GM12878 (cell line): Measurements from ENCODE around the gene TMEM138. TPM values are rescaled to one million over a fixed set of nuclear protein-coding genes. Genes with fewer than 3 reads are reported as not detected.

Experiments used
- ASH2L ChIP-seq: fragments of 300-600, 200-600 bp; sonication (generic); IDR thresholded peaks from 2 replicates; pipeline ENCODE4 v1.6.1; 2017; ENCODE audit warnings: low read depth, mild to moderate bottlenecking, borderline replicate concordance
- BACH1 ChIP-seq: fragments of 450-650 bp; IDR thresholded peaks from 2 replicates; pipeline ENCODE4 v1.6.1; 2017; ENCODE audit warnings: mild to moderate bottlenecking, borderline replicate concordance
- E2F4 ChIP-seq: IDR thresholded peaks from 2 replicates; pipeline ENCODE4 v1.6.1; 2012; ENCODE audit warnings: low read depth, low read length, improper control_type of control experiment
- EGR1 ChIP-seq, 2 experiments: IDR thresholded peaks; 1 replicate in 1 of 2; 2 replicates in 1 of 2; pipeline ENCODE4 v1.6.1; 2011 to 2012; ENCODE audit warnings: low read depth in 2 of 2, low read length in 2 of 2, borderline replicate concordance in 1 of 2, mild to moderate bottlenecking in 1 of 2, moderate library complexity in 1 of 2
- FOS ChIP-seq: IDR thresholded peaks from 3 replicates; pipeline ENCODE4 v1.6.1; 2011; ENCODE audit warnings: borderline replicate concordance; ENCODE audit not compliant: insufficient read length; ENCODE audit errors: extremely low read depth
- GATAD2B ChIP-seq: fragments of 450-650 bp; conservative IDR thresholded peaks from 2 replicates; pipeline ENCODE4 v1.6.1; 2017; ENCODE audit warnings: low read depth, mild to moderate bottlenecking, moderate library complexity
- HDGF ChIP-seq: fragments of 450-650 bp; IDR thresholded peaks from 2 replicates; pipeline ENCODE4 v1.6.1; 2016; ENCODE audit warnings: antibody characterized with exemption
- IRF4 ChIP-seq: IDR thresholded peaks from 2 replicates; pipeline ENCODE4 v1.6.1; 2011; ENCODE audit warnings: low read depth, low read length
- MXI1 ChIP-seq: fragments of 150-350 bp; IDR thresholded peaks from 2 replicates; pipeline ENCODE4 v1.6.1; 2011; ENCODE audit warnings: low read depth, mild to moderate bottlenecking, inconsistent platforms, low read length, improper control_type of control experiment
- NR2C1 ChIP-seq: fragments of 450-650 bp; IDR thresholded peaks from 2 replicates; pipeline ENCODE4 v1.6.1; 2017; ENCODE audit warnings: antibody characterized with exemption, mild to moderate bottlenecking, moderate library complexity
- NR2C2 ChIP-seq: IDR thresholded peaks from 2 replicates; pipeline ENCODE4 v1.6.1; 2011; ENCODE audit warnings: borderline replicate concordance, low read depth; ENCODE audit not compliant: control insufficient read depth, insufficient read length
- PML ChIP-seq: IDR thresholded peaks from 2 replicates; pipeline ENCODE4 v1.6.1; 2012; ENCODE audit warnings: low read length, inconsistent platforms
- RELB ChIP-seq: fragments of 450-650 bp; IDR thresholded peaks from 2 replicates; pipeline ENCODE4 v1.6.1; 2017; ENCODE audit warnings: low read depth, mild to moderate bottlenecking, moderate library complexity
- SIN3A ChIP-seq: IDR thresholded peaks from 2 replicates; pipeline ENCODE4 v1.6.1; 2012; ENCODE audit warnings: low read depth, low read length, improper control_type of control experiment
- SMARCA5 ChIP-seq: fragments of 450-650 bp; IDR thresholded peaks from 2 replicates; pipeline ENCODE4 v1.6.1; 2017; ENCODE audit warnings: mild to moderate bottlenecking
- SREBF1 ChIP-seq: IDR thresholded peaks from 2 replicates; pipeline ENCODE4 v1.6.1; 2012; ENCODE audit warnings: mild to moderate bottlenecking, low read length
- TCF12 ChIP-seq: IDR thresholded peaks from 2 replicates; pipeline ENCODE4 v1.6.1; 2011; ENCODE audit warnings: low read depth, mild to moderate bottlenecking, low read length
- TCF7 ChIP-seq: IDR thresholded peaks from 2 replicates; pipeline ENCODE4 v1.6.1; 2014; ENCODE audit warnings: antibody characterized with exemption, borderline replicate concordance
- YY1 ChIP-seq: IDR thresholded peaks from 2 replicates; pipeline ENCODE4 v1.6.1; 2011; ENCODE audit warnings: low read depth, mild to moderate bottlenecking, low read length
- ZNF207 ChIP-seq: fragments of 450-650 bp; IDR thresholded peaks from 2 replicates; pipeline ENCODE4 v1.6.1; 2014; ENCODE audit warnings: antibody characterized with exemption, mild to moderate bottlenecking, borderline replicate concordance
- ZNF384 ChIP-seq: IDR thresholded peaks from 2 replicates; pipeline ENCODE4 v1.6.1; 2012; ENCODE audit warnings: low read depth, mild to moderate bottlenecking, low read length, improper control_type of control experiment, borderline replicate concordance
- polyA plus RNA-seq, 11 experiments: library from polyadenylated mRNA; depleted of rRNA in 4 of 11; unstranded in 6 of 11; stranded (reverse) in 5 of 11; fragments of >200 nt; fragmentation: Nextera tagmentation in 4 of 11; fragmentation: Illumina TruSeq in 1 of 11; extraction: Ambion mirVana in 4 of 11; extraction: Trizol in 1 of 11; gene quantifications; 1 replicate in 1 of 11; 2 replicates in 10 of 11; pipeline versions ENCODE4 v1.2.1 to v1.2.3, GENCODE V29; 2011 to 2016; ENCODE audit warnings: inconsistent platforms in 2 of 11, missing spikeins in 2 of 11, low read depth in 1 of 11
- total RNA-seq, 4 experiments: library from RNA; depleted of rRNA in 3 of 4; stranded (reverse); fragments of >200 nt in 3 of 4; fragmentation: Illumina TruSeq in 1 of 4; extraction: Trizol in 1 of 4; gene quantifications; 2 replicates each; pipeline versions ENCODE4 v1.2.1 to v1.2.3, GENCODE V29; 2013 to 2021
- TF ChIP-seq, protein P1 (sequence below): IDR thresholded peaks from 2 replicates; pipeline ENCODE4 v1.6.1; 2012; ENCODE audit warnings: low read depth, low read length, improper control_type of control experiment
- TF ChIP-seq, protein P2 (sequence below): fragments of 450-650 bp; IDR thresholded peaks from 2 replicates; pipeline ENCODE4 v1.6.1; 2017; ENCODE audit warnings: mild to moderate bottlenecking, low read depth, inconsistent platforms; ENCODE audit not compliant: poor library complexity, severe bottlenecking
- TF ChIP-seq, protein P3 (sequence below): IDR thresholded peaks from 2 replicates; pipeline ENCODE4 v1.6.1; 2011; ENCODE audit warnings: borderline replicate concordance, low read depth, mild to moderate bottlenecking, moderate library complexity, low read length; ENCODE audit not compliant: insufficient read depth, poor library complexity, severe bottlenecking

TMEM138 gene
- total and polyA plus RNA-seq, 10 of the 15 experiments (the other 5 are each of a cell fraction or from before 2014, with no cell fraction given) = 28.5 to 116 (median 73.4) TPM

- peak; percentile 73; the same call in 1 of the 2 replicates for TF ChIP-seq HDGF
- 0 out of 2 replicates have a peak, but pooled peaks have one; percentile 40 for TF ChIP-seq SREBF1
- TF ChIP-seq TCF12 = peak; percentile 87
- TF ChIP-seq ZNF207 = no peak; the same call in none of the 2 replicates
- TF ChIP-seq, protein P1, sequence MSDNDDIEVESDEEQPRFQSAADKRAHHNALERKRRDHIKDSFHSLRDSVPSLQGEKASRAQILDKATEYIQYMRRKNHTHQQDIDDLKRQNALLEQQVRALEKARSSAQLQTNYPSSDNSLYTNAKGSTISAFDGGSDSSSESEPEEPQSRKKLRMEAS = peak; percentile 85
- TF ChIP-seq ASH2L = no peak
- TF ChIP-seq NR2C1 = peak; percentile 64
- peak; percentile 93 for TF ChIP-seq MXI1
- TF ChIP-seq PML = peak; percentile 82; the same call in 1 of the 2 replicates
- peak; percentile 75 for TF ChIP-seq YY1
- TF ChIP-seq RELB = peak; percentile 76; the same call in 1 of the 2 replicates
- TF ChIP-seq E2F4 = no peak
- TF ChIP-seq FOS = no peak
- TF ChIP-seq ZNF384 = no peak
- TF ChIP-seq IRF4 = no peak
- TF ChIP-seq EGR1 (IDR thresholded peaks at IDR 0.05; ENCODE audit: borderline replicate concordance in 1 of 2, low read depth in 2 of 2, low read length in 2 of 2) = peak in 1 of 2 experiments; percentile 87; a peak in 2 of 3 replicates
- peak; percentile 91 for TF ChIP-seq GATAD2B
- no peak for TF ChIP-seq NR2C2
- TF ChIP-seq, protein P2, sequence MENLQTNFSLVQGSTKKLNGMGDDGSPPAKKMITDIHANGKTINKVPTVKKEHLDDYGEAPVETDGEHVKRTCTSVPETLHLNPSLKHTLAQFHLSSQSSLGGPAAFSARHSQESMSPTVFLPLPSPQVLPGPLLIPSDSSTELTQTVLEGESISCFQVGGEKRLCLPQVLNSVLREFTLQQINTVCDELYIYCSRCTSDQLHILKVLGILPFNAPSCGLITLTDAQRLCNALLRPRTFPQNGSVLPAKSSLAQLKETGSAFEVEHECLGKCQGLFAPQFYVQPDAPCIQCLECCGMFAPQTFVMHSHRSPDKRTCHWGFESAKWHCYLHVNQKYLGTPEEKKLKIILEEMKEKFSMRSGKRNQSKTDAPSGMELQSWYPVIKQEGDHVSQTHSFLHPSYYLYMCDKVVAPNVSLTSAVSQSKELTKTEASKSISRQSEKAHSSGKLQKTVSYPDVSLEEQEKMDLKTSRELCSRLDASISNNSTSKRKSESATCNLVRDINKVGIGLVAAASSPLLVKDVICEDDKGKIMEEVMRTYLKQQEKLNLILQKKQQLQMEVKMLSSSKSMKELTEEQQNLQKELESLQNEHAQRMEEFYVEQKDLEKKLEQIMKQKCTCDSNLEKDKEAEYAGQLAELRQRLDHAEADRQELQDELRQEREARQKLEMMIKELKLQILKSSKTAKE = no peak
- no peak for TF ChIP-seq TCF7
- TF ChIP-seq, protein P3, sequence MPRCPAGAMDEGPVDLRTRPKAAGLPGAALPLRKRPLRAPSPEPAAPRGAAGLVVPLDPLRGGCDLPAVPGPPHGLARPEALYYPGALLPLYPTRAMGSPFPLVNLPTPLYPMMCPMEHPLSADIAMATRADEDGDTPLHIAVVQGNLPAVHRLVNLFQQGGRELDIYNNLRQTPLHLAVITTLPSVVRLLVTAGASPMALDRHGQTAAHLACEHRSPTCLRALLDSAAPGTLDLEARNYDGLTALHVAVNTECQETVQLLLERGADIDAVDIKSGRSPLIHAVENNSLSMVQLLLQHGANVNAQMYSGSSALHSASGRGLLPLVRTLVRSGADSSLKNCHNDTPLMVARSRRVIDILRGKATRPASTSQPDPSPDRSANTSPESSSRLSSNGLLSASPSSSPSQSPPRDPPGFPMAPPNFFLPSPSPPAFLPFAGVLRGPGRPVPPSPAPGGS = peak; percentile 30
- peak; percentile 90; the same call in 1 of the 2 replicates for TF ChIP-seq SIN3A
- 0 out of 2 replicates have a peak, but pooled peaks have one; percentile 40 for TF ChIP-seq SMARCA5
- TF ChIP-seq BACH1 = peak; percentile 47; the same call in 1 of the 2 replicates
Observed at GRCh38 chr11:61332797-61333549, 29.2 kb upstream of the TMEM138 start, which contains the start of the genes DDB1 and TKFC (continued).
